HG03354 (cell line): ENCODE measurements around the gene TFB1M.
A peak's percentile ranks its signal among the peaks of the same experiment; 100 is the strongest.
"Not testable (repeated sequence)": the region's sequence is repeated elsewhere in the genome, so short reads cannot be mapped to it uniquely, and the experiment has no call there.

ENCODE experiments used
- ATAC-seq: cut with Tn5 transposase; IDR thresholded peaks from one replicate; pipeline ENCODE4 v1.9.1; 2021; ENCODE audit warnings: mild to moderate bottlenecking; ENCODE audit not compliant: unreplicated experiment, poor library complexity, severe bottlenecking

The TFB1M gene

DNA sequence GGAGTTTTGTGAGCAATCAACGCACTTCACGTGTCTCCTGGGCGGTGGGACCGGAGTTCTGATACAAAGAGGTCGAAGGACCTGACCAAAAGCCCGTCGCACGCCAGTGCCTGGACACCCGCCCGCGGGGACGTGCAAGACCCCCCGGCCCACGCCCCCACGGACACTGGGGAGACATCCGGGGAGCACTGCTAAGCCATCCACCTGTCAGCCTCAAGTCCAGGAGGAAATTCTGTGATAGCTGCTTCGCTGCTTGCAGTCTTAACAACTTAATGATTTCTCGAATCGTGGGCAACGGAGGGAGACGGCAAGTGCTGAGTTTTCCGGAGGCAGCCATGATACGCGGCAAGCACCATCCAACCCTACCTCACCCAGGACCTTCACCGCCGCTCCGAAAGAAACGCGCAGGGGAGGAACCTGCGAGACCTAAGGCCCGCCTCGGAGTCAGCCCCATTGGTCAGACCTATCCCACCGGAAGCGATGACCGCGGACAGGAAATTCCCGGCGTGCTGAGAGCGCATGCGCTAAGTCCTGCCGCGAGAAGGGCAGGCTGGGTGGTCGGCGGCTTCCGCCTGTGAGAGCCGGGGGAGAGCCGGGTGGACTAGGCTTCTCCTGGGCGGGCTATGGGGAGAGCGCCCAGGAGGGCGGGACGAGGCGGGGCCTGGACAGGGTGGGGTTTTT, at the start of gene TFB1M:
Gene TFB1M (minus strand): TSS at position 393 of the 681 bp plus-strand sequence. CDS start 56 bp downstream, at position 337.
- peak; percentile 95 for ATAC-seq

DNA sequence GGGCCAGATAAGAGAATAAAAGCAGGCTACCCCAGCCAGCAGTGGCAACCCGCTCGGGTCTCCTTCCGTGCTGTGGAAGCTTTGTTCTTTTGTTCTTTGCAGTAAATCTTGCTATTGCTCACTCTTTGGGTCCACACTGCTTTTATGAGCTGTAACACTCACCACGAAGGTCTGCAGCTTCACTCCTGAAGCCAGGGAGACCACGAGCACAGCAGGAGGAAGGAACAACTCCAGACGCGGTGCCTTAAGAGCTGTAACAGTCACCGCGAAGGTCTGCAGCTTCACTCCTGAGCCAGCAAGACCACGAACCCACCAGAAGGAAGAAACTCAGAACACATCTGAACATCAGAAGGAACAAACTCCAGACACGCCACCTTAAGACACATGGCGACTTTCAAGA, 49.7 kb upstream of the TFB1M start:
- ATAC-seq = not testable (repeated sequence)

DNA sequence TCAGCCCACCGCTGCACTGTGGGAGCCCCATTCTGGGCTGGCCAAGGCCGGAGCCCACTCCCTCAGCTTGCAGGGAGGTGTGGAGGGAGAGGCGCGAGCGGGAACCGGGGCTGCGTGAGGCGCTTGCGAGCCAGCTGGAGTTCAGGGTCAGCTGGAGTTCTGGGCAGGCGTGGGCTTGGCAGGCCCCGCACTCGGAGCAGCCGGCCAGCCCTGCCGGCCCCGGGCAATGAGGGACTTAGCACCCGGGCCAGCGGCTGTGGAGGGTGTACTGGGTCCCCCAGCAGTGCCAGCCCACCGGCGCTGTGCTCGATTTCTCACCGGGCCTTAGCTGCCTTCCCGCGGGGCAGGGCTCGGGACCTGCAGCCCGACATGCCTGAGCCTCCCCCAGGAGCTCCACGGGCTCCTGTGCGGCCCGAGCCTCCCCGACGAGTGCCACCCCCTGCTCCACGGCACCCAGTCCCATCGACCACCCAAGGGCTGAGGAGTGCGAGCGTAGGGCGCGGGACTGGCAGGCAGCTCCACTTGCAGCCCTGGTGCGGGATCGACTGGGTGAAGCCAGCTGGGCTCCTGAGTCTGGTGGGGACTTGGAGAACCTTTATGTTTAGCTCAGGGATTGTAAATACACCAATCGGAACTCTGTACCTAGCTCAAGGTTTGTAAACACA, 48.8 kb upstream of the TFB1M start:
- ATAC-seq = not testable (repeated sequence)

DNA sequence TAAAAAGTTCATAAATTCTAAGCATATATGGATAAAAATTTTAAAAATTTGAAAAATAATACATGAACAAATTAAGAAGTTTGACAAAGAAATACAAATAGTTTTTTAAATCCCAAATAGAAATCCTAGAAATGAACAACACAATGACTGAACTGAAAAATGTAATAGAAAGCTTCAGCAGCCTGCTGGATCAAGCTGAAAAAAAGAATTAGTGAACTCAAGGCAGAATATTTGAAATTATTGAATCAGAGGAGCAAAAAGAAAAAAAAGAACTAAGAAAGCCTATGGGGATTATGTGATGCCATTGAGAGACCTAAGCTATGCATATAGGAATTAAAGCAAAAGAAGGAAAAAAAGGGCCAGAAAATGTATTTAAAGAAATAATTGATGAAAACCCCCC, 39.9 kb upstream of the TFB1M start:
- ATAC-seq = no peak

DNA sequence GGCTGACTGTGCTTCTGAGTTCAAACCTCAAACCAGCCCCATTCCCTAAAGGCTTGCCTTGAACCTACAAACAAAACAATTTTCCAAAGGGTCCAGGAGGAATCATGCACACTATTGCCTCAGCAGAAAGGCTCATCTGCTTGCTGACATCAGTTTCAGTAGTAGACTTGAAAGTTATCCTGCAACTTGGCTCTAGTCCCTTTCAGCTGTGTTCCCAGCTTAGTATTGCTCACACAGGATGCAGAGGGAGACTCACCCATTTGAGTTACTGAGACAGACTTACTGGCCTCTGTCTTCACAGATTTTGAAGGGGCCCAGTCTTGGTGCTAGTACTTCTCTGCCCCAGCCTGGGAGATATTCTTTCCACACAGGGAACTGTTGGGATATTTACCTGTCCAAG, 38.5 kb upstream of the TFB1M start:
- no peak for ATAC-seq

DNA sequence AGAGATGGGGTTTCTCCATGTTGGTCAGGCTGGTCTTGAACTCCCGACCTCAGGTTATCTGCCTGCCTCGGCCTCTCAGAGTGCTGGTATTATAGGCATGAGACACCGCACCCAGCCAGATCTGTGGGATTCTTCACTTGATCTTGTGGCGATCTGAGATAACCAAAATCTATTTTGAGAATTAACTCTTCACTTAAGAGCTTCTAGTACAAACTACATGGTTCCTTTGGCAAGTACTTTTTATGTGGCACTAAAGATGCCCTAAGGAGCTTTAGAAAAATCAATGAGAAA, 37.8 kb upstream of the TFB1M start:
- no peak for ATAC-seq

DNA sequence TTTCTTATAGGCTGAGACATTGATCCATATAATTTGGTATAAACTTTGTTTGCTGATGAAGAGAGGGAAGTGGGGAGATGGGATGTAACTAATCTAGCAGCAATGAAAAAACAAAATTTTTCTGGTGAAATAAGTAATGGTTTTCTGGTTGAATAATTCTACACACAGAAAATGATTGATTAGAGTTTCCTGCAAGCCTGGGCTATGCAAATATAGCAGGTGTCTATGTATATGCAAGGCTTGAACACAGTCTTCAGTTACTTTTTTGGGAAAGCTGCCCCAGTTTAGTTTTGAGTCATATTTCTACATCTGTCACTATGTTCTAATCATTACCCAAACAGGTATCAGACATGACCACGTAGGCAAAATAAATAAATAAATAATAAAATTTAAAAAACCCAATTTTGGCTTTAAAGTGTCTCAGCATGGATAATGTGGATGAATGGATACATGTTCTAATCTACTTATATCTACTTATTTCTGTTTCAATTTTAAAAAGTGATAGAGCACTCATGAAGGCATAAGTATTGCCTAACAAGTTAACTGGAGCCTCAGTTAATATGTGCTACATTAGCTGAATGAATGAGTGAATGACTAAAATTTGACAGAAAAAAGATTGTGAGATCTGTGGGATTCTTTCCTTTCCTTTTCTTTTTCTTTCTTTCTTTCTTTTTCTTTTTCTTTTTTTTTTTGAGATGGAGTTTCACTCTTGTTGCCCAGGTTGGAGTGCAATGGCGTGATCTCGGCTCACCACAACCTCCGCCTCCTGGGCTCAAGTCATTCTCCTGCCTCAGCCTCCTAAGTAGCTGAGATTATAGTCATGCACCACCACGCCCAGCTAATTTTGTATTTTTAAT, 37.2 kb upstream of the TFB1M start:
- peak; percentile 96 for ATAC-seq

DNA sequence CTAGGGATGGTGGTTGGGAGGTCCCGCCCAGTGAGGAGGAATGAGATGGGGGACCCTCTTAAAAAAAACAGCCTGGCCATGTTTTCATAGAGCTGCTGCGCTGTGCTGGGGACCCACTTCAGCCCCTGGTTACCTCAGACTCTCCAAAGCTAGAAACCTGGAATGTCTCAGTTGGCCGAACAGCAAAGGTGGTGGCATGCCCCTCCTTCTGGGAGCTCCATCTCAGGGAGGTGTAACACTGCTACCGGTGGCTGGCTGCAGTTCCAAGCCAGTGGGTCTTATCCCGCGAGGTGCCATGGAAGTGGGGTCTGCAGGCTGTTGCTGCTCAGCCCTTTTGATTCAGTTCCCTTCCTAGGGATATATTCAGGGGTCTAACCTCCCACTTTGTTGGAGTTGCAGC, 35.7 kb upstream of the TFB1M start:
- ATAC-seq = no peak

DNA sequence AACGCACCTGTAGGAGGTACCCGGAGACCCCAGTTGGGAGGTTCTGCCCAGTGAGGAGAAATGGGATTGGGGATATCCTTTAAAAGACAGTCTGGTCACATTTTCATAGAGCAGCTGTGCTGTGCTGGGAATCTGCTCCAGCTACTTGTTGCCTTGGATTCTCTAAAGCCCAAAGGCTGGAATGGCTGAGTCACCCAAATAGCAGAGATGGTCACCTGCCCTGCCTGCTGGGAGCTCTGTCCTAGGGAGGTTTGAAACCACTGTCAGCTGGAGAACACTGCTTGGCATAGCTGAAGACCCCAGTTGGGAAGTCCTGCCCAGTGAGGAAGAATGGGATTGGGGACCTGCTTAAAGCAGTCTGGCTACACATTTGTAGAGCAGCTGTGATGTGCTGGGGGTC, 34.8 kb upstream of the TFB1M start:
- ATAC-seq = no peak

DNA sequence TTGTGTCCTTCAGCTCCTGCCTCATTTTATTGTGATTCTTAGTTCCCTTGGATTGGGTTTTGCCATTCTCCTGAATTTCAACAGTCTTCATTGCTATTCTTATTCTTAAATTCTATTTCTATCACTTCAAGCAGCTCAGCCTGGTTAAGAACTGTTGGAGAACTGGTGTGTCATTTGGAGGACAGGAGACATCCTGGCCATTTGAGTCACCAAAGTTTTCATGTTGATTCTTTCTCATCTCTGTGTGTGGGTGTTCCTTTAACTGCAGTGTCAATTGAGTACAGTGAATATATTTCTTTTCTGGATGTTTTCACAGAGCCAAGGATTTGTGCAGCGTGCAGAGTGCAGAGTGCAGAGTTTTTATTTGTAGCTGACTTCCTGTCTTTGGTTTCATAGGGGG, 33.5 kb upstream of the TFB1M start:
- ATAC-seq = no peak

DNA sequence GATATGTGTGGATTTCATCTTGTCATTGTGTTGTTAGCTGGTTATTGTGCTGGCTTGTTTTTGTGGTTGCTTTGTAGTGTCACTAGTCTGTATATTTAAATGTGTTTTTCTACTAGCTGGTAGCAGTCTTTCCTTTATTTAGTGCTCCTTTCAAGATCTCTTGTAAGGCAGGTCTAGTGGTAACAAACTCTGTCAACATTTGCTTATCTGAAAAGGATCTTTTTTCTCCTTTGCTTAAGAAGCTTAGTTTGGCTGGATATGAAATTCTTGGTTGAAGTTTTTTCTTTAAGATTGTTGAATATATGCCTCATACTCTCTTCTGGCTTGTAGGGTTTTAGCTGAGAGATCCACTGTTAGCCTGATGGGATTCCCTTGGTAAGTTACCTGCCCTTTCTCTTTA, 32.7 kb upstream of the TFB1M start:
- no peak for ATAC-seq

DNA sequence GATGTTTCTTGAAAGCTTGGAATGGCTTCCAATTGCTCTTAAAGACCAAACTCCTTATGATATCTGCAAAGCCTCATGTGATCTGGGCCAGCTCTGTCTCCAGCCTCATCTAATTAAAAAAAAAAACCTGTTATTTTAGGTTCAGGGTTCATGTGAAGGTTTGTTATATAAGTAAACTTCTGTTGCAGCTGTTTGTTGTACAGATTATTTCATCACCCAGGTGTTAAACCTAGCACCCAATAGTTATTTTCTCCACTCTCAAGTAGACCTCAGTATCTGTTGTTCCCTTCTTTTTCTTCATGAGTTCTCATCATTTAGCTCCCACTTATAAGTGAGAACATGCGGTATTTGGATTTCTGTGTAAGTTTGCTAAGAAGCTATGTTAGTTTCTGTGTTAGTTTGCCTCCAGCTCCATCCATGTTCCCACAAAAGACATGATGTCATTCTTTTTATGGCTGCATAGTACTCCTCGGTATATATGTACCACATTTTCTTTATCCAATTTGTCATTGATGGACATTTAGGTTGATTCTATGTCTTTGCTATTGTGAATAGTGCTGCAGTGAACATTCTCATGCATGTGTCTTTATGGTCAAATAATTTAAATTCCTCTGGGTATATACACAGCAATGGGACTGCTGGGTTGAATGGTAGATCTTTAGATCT, 30.2 kb upstream of the TFB1M start:
- ATAC-seq = no peak

DNA sequence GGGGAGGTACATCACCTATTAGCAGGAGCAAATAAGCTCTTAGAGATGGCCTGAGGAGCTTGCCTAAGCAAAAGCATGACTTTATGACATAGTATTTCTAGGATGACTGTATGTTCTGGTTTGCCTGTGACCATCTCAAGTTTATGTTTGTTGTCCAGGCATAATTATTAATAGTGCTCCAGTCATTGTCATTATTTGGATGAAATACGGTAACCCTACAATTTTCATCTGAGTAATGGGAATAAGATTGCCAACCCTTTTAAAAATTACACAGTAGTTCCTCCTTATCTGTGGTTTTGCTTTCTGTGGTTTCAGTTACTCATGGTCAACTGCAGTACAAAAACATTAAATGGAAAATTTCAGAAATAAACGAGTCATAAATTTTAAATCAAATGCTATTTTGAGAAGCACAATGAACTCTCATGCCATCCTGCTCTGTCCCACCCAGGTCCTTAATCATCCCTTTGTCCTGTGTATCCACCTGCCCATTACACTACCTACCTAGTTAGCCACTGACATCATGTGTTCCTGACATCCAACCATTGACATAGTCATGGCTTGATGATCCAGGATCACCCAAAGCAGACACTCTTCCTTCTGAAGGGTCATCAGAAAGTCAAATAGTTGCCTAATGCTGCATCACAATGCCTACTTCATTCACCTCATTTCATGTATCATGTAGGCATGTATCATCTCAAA, 27.0 kb upstream of the TFB1M start:
- peak; percentile 82 for ATAC-seq

DNA sequence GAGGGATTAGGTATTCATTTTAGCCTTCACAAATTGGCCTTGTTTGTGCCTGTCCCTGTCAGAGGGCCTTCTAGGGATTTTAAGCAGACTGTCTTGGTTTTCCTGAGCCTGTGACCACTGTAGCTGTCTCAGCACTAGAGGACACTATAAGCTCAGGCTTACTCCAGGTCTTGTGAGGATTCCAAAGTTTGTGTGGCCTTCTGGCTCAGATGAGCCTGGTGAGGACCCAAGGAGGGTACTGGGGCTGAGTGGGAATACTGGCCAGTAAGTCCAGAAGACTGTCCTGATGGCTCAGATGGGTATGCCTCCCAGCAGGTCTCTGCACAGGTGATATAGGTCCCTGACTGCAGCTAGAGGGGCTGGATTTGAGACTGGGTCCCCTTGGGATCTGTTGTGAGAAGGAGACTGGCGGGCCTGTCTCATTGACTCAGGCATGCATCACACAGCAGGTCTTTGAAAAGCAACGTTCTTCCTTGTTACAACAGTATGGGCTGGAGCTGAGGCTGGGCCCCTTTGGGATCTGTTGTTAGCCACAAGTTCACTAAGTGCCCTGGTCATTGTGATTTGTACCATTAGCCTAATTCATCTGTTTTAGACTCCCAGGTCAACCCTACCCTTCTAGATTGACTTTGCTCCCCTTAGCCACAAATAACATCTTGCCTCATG, 26.3 kb upstream of the TFB1M start:
- ATAC-seq = peak; percentile 15

DNA sequence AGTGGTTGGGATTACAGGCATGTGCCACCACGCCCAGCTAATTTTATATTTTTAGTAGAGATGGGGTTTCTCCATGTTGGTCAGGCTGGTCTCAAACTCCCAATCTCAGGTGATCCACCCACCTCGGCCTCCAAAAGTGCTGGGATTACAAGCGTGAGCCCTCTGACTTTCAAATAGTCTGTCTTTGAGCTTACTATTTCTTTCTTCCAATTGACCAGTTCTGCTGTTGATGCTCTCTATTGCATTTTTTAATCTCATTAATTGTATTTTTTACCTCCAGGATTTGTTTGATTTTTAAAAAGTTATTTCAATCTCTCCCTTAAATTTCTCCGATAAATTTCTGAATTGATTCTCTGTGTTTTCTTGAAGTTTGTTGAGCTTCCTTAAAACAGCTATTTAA, 25.6 kb upstream of the TFB1M start:
- ATAC-seq = not testable (repeated sequence)

DNA sequence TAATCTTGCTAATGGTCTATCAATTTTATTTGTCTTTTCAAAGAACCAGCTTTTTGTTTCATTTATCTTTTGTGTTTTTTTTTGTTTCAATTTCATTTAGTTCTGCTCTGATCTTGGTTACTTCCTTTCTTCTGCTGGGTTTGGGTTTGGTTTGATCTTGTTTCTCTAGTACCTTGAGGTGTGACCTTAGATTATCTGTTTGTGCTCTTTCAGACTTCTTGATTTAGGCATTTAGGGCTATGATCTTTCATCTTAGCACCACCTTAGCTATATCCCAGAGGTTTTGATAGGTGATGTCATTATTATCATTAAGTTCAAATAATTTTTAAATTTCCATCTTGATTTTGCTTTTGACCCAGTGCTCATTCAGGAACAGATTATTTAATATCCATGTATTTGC, 24.0 kb upstream of the TFB1M start:
- ATAC-seq = not testable (repeated sequence)

DNA sequence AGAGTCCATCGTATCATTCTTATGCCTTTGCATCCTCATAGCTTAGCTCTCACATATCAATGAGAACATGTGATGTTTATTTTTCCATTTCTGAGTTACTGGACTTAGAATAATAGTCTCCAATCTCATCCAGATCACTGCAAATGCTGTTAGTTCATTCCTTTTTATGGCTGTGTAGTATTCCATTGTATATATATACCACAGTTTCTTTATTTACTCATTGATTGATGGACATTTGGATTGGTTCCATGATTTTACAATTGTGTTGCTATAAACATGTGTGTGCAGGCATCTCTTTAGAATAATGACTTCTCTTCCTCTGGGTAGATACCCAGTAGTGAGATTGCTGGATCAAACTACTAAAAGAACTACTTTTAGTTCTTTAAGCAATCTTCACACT, 21.0 kb upstream of the TFB1M start:
- no peak for ATAC-seq

DNA sequence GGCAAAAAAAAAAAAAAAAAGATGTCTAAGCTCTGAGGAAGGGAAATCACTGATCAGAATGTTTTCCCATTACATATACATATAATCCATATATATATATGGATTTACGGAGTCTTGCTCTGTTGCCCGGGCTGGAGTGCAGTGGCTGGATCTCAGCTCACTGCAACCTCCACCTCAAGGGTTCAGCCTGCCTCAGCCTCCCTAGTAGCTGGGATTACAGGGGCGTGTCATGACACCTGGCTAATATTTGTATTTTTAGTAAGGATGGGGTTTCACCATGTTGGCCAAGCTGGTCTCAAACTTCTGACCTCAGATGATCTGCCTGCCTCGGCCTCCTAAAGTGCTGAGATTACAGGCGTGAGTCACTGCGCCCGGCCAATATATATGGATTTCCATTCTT, 19.8 kb upstream of the TFB1M start:
- ATAC-seq = peak; percentile 27

DNA sequence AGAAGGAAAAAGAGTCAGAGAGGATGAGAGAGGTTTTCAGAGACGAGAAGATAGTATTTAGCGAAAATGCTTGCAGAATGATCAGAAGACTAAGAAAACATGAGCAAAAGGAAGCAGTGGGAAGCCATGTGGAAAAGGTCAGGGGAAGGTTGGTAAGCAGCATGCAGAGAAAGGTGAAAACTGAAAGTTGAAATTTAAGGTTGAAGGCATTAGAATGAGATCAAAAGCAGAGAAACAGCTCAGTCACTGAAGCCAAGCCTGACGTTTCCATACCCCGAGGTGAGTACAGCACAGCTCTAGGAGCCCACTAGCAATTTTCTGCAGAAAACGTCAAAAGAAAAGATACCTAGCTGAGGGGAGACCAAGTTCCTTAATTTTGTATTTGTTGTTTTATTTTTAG, 19.1 kb upstream of the TFB1M start:
- peak; percentile 66 for ATAC-seq
